ENCODE measurements around the gene SERINC5.
"Not testable (repeated sequence)": the region's sequence is repeated elsewhere in the genome, so short reads cannot be mapped to it uniquely, and the experiment has no call there.

Gene SERINC5

GRCh38 chr5:80255811-80256712, at the start of gene SERINC5:
Gene SERINC5, minus strand, starts transcription at chr5:80256048. Its CDS starts 126 bp downstream, at chr5:80255922.
- DNase-seq = peak; percentile 88

- no peak for DNase-seq
Observed at GRCh38 chr5:80302636-80303035, 46.8 kb upstream of the SERINC5 start.

- not testable (repeated sequence) for DNase-seq
Observed at GRCh38 chr5:80301342-80301741, 45.5 kb upstream of the SERINC5 start.

GRCh38 chr5:80300796-80301195, 44.9 kb upstream of the SERINC5 start:
- DNase-seq = not testable (repeated sequence)

GRCh38 chr5:80300125-80300524, 44.3 kb upstream of the SERINC5 start:
- DNase-seq = no peak

- DNase-seq = no peak
Observed at GRCh38 chr5:80299601-80300000, 43.8 kb upstream of the SERINC5 start.

GRCh38 chr5:80296121-80296520, 40.3 kb upstream of the SERINC5 start:
- no peak for DNase-seq

- no peak for DNase-seq
Observed at GRCh38 chr5:80291761-80292160, 35.9 kb upstream of the SERINC5 start.

GRCh38 chr5:80289320-80289719, 33.5 kb upstream of the SERINC5 start:
- no peak for DNase-seq

GRCh38 chr5:80288177-80288576, 32.3 kb upstream of the SERINC5 start:
- DNase-seq = no peak

GRCh38 chr5:80284720-80285119, 28.9 kb upstream of the SERINC5 start:
- DNase-seq = peak; percentile 46

- DNase-seq = no peak
Observed at GRCh38 chr5:80283360-80283759, 27.5 kb upstream of the SERINC5 start.

- no peak for DNase-seq
Observed at GRCh38 chr5:80282054-80282453, 26.2 kb upstream of the SERINC5 start.

- DNase-seq = no peak
Observed at GRCh38 chr5:80277191-80277590, 21.3 kb upstream of the SERINC5 start.

- no peak for DNase-seq
Observed at GRCh38 chr5:80276186-80276585, 20.3 kb upstream of the SERINC5 start.

GRCh38 chr5:80275347-80275746, 19.5 kb upstream of the SERINC5 start:
- peak; percentile 20 for DNase-seq

- not testable (repeated sequence) for DNase-seq
Observed at GRCh38 chr5:80270543-80270942, 14.7 kb upstream of the SERINC5 start.

- DNase-seq = peak; percentile 34
Observed at GRCh38 chr5:80269991-80270438, 14.2 kb upstream of the SERINC5 start.

GRCh38 chr5:80268916-80269315, 13.1 kb upstream of the SERINC5 start:
- no peak for DNase-seq

- no peak for DNase-seq
Observed at GRCh38 chr5:80266566-80266965, 10.7 kb upstream of the SERINC5 start.

GRCh38 chr5:80260461-80260860, 4.6 kb upstream of the SERINC5 start:
- DNase-seq = no peak

- no peak for DNase-seq
Observed at GRCh38 chr5:80259511-80260203, 3.8 kb upstream of the SERINC5 start.

- peak; percentile 73 for DNase-seq
Observed at GRCh38 chr5:80255431-80255810, 427 bp downstream of the SERINC5 start.
